Liver (tissue), 9 donors: Measurements from ENCODE around the gene ITGB2. TPM values are rescaled to one million over a fixed set of nuclear protein-coding genes. Genes with fewer than 3 reads are reported as not detected.

ENCODE experiments used
- DNase-seq: peaks from one replicate; pipeline ENCODE4 v3.0.0-alpha.2; 2017; ENCODE audit warnings: low spot score
- H3K27ac ChIP-seq, 2 donors: one replicate each; pipeline ENCODE4 v1.7.0; 2013; ENCODE audit warnings: inconsistent platforms in 2 of 2, low read length in 2 of 2, control low read depth in 1 of 2, low read depth in 1 of 2, mild to moderate bottlenecking in 1 of 2
- H3K27me3 ChIP-seq, 4 donors: one replicate each; pipeline versions ENCODE4 v1.6.1 to v1.7.0; 2013; ENCODE audit warnings: low read length in 3 of 4, inconsistent platforms in 1 of 4, mild to moderate bottlenecking in 1 of 4, moderate library complexity in 1 of 4; ENCODE audit not compliant: control insufficient read depth in 4 of 4, insufficient read depth in 4 of 4
- H3K36me3 ChIP-seq, 4 donors: one replicate each; pipeline versions ENCODE4 v1.6.1 to v1.7.0; 2013; ENCODE audit warnings: low read length in 3 of 4, mild to moderate bottlenecking in 3 of 4, low read depth in 1 of 4, moderate library complexity in 1 of 4; ENCODE audit not compliant: control insufficient read depth in 4 of 4, insufficient read depth in 3 of 4
- H3K4me1 ChIP-seq, 4 donors: one replicate each; pipeline versions ENCODE4 v1.6.1 to v1.7.0; 2013; ENCODE audit warnings: low read length in 3 of 4, mild to moderate bottlenecking in 3 of 4, moderate library complexity in 1 of 4; ENCODE audit not compliant: control insufficient read depth in 4 of 4, insufficient read depth in 4 of 4
- H3K4me3 ChIP-seq, 3 donors: one replicate each; pipeline versions ENCODE4 v1.6.1 to v1.7.0; 2013; ENCODE audit warnings: low read length in 3 of 3, control low read depth in 1 of 3, low read depth in 1 of 3, mild to moderate bottlenecking in 1 of 3
- H3K9ac ChIP-seq, 2 donors: one replicate each; pipeline ENCODE4 v1.7.0; 2013; ENCODE audit warnings: low read length in 2 of 2, mild to moderate bottlenecking in 2 of 2, moderate library complexity in 2 of 2, control low read depth in 1 of 2, low read depth in 1 of 2
- H3K9me3 ChIP-seq, 4 donors: one replicate each; pipeline versions ENCODE4 v1.6.1 to v1.7.0; 2013; ENCODE audit warnings: low read length in 3 of 4; ENCODE audit not compliant: control insufficient read depth in 4 of 4
- EGR1 ChIP-seq, 2 donors: IDR thresholded peaks; 2 replicates each; pipeline ENCODE4 v1.6.1; 2016 to 2018; ENCODE audit warnings: antibody characterized with exemption in 2 of 2, low read depth in 2 of 2
- FOXA1 ChIP-seq: IDR thresholded peaks from 2 replicates; pipeline ENCODE4 v1.6.1; 2016; ENCODE audit warnings: antibody characterized with exemption
- FOXA2 ChIP-seq: IDR thresholded peaks from 2 replicates; pipeline ENCODE4 v1.6.1; 2016; ENCODE audit warnings: antibody characterized with exemption
- HNF4A ChIP-seq, 2 donors: conservative IDR thresholded peaks; 2 replicates each; pipeline ENCODE4 v1.6.1; 2016; ENCODE audit warnings: antibody characterized with exemption in 2 of 2, mild to moderate bottlenecking in 2 of 2
- HNF4G ChIP-seq: IDR thresholded peaks from 2 replicates; pipeline ENCODE4 v1.6.1; 2016; ENCODE audit warnings: antibody characterized with exemption
- JUND ChIP-seq, 2 donors: IDR thresholded peaks; 2 replicates each; pipeline ENCODE4 v1.6.1; 2016; ENCODE audit warnings: antibody characterized with exemption in 2 of 2
- NR2F2 ChIP-seq: IDR thresholded peaks from 2 replicates; pipeline ENCODE4 v1.6.1; 2016; ENCODE audit warnings: antibody characterized with exemption
- RXRA ChIP-seq, 2 donors: IDR thresholded peaks; 2 replicates each; pipeline ENCODE4 v1.6.1; 2017 to 2018; ENCODE audit warnings: antibody characterized with exemption in 2 of 2, mild to moderate bottlenecking in 1 of 2
- SP1 ChIP-seq: IDR thresholded peaks from 2 replicates; pipeline ENCODE4 v1.6.1; 2018; ENCODE audit warnings: antibody characterized with exemption, mild to moderate bottlenecking
- TAF1 ChIP-seq: conservative IDR thresholded peaks from 2 replicates; pipeline ENCODE4 v1.6.1; 2016; ENCODE audit warnings: antibody characterized with exemption, mild to moderate bottlenecking
- YY1 ChIP-seq: IDR thresholded peaks from 2 replicates; pipeline ENCODE4 v1.6.1; 2016; ENCODE audit warnings: antibody characterized with exemption, mild to moderate bottlenecking
- WGBS: extraction: QIAGEN DNeasy Blood & Tissue Kit; methylation state at CpG from one replicate; pipeline ENCODE4 v1.1.7; 2013; 5-methylcytosine and 5-hydroxymethylcytosine counted together
- polyA plus RNA-seq, 2 donors: library from polyadenylated mRNA; stranded (reverse) in 1 of 2; unstranded in 1 of 2; fragments of 200-250 nt in 1 of 2; fragments of >200 nt in 1 of 2; fragmentation: Nextera tagmentation in 1 of 2; extraction: Ambion mirVana in 1 of 2; gene quantifications; one replicate each; pipeline versions ENCODE4 v1.2.1 to v1.2.3, GENCODE V29; 2013 to 2015
- total RNA-seq, 2 donors: library from RNA; depleted of rRNA; stranded (reverse); fragments of >200 nt; gene quantifications; one replicate each; pipeline ENCODE4 v1.2.3, GENCODE V29; 2014
- TF ChIP-seq, protein P1 (sequence below): IDR thresholded peaks from 2 replicates; pipeline ENCODE4 v1.6.1; 2016; ENCODE audit warnings: antibody characterized with exemption, mild to moderate bottlenecking
- TF ChIP-seq, protein P2 (sequence below): fragments of 150-350 bp; IDR thresholded peaks from 2 replicates; pipeline ENCODE4 v1.5.1; 2017; ENCODE audit warnings: improper control_type of control experiment, low read depth, low read length; ENCODE audit not compliant: missing input control
- TF ChIP-seq, protein P3 (sequence below): IDR thresholded peaks from 2 replicates; pipeline ENCODE4 v1.6.1; 2016; ENCODE audit warnings: antibody characterized with exemption
- donor health status: healthy.
- donor health status: healthy.
- donor health status: healthy.
- donor health status: healthy.
- donor health status: healthy.

The ITGB2 gene
- total and polyA plus RNA-seq, 4 donors = 9.6 to 50.6 (median 28.7) TPM

DNA sequence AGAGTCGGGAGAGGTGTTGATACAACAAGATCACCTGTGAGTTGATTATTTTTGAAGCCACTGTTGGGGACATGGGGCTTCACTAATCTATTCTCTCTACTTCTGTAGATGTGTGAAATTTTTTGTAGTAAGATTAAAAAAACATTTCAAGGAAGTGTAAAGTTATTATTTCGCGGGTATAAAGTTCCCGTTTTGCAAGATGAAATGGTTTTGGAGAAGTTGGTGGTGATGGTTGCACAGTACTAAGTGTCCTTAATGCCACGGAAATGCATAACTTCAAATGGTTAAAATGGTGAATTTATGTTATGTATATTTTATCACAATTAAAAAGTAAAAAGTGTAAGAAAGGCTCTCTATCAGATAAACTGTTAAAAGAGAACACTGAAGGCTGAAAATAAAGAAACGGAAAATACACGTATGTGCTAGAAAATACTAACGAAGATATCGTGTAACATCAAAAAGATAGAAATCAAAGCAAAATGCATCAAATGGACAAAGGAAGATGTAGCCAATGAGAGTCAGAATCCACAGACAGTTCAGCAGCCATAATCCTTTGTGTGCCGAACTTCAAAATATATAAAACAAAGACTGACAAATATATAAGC is 2.9 kb upstream of the ITGB2 start (continued):
- TF ChIP-seq, protein P1, sequence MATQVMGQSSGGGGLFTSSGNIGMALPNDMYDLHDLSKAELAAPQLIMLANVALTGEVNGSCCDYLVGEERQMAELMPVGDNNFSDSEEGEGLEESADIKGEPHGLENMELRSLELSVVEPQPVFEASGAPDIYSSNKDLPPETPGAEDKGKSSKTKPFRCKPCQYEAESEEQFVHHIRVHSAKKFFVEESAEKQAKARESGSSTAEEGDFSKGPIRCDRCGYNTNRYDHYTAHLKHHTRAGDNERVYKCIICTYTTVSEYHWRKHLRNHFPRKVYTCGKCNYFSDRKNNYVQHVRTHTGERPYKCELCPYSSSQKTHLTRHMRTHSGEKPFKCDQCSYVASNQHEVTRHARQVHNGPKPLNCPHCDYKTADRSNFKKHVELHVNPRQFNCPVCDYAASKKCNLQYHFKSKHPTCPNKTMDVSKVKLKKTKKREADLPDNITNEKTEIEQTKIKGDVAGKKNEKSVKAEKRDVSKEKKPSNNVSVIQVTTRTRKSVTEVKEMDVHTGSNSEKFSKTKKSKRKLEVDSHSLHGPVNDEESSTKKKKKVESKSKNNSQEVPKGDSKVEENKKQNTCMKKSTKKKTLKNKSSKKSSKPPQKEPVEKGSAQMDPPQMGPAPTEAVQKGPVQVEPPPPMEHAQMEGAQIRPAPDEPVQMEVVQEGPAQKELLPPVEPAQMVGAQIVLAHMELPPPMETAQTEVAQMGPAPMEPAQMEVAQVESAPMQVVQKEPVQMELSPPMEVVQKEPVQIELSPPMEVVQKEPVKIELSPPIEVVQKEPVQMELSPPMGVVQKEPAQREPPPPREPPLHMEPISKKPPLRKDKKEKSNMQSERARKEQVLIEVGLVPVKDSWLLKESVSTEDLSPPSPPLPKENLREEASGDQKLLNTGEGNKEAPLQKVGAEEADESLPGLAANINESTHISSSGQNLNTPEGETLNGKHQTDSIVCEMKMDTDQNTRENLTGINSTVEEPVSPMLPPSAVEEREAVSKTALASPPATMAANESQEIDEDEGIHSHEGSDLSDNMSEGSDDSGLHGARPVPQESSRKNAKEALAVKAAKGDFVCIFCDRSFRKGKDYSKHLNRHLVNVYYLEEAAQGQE = no peak
- TF ChIP-seq HNF4A (conservative IDR thresholded peaks at IDR 0.05) = no peak
- no peak for TF ChIP-seq JUND (IDR thresholded peaks at IDR 0.05)
- no peak for TF ChIP-seq FOXA1
- TF ChIP-seq SP1 = no peak

DNA sequence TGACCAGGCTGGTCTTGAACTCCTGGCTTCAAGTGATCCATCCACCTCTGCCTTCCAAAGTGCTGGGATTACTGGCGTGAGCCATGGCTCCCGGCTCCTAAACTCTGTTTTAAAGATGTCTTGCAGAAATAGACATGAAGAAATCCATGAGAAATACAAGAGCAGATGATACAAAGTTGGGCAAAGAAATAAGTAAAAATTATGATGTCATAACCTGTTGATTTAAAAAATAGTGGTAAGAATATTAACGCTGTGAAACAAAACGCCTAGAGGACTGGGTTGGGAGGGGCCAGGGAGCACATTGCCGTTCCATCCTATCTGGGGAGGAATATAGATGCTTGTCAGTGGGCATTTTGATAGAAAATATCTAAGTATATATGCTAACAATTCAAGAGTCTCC is 1.2 kb upstream of the ITGB2 start:
- Histone ChIP-seq H3K4me1 (peaks cover 3 to 15% (median 13%) of the 10 kb centered on the region in 4 donors), H3K27me3 (no peaks in the 10 kb centered on the region), H3K27ac (no peak overlapping the region), H3K9ac (no peak overlapping the region), H3K9me3 (no peaks in the 10 kb centered on the region), H3K36me3 (no peaks in the 10 kb centered on the region), H3K4me3 (no peak overlapping the region)
- 87% methylated on average over 5 of the region's 5 CpGs for WGBS
- no peak for TF ChIP-seq NR2F2
- no peak for TF ChIP-seq HNF4G
- TF ChIP-seq RXRA (IDR thresholded peaks at IDR 0.05) = no peak
- no peak for TF ChIP-seq FOXA2
- TF ChIP-seq, protein P2, sequence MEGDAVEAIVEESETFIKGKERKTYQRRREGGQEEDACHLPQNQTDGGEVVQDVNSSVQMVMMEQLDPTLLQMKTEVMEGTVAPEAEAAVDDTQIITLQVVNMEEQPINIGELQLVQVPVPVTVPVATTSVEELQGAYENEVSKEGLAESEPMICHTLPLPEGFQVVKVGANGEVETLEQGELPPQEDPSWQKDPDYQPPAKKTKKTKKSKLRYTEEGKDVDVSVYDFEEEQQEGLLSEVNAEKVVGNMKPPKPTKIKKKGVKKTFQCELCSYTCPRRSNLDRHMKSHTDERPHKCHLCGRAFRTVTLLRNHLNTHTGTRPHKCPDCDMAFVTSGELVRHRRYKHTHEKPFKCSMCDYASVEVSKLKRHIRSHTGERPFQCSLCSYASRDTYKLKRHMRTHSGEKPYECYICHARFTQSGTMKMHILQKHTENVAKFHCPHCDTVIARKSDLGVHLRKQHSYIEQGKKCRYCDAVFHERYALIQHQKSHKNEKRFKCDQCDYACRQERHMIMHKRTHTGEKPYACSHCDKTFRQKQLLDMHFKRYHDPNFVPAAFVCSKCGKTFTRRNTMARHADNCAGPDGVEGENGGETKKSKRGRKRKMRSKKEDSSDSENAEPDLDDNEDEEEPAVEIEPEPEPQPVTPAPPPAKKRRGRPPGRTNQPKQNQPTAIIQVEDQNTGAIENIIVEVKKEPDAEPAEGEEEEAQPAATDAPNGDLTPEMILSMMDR = no peak
- TF ChIP-seq YY1 = no peak
- TF ChIP-seq SP1 = no peak
- no peak for TF ChIP-seq EGR1 (IDR thresholded peaks at IDR 0.05; ENCODE audit: low read depth in 2 of 2)
- TF ChIP-seq, protein P3, sequence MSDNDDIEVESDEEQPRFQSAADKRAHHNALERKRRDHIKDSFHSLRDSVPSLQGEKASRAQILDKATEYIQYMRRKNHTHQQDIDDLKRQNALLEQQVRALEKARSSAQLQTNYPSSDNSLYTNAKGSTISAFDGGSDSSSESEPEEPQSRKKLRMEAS = no peak
- TF ChIP-seq, protein P1 = no peak
- no peak for TF ChIP-seq TAF1
- DNase-seq = no peak
